Measurements from ENCODE around the gene SMCO3. TPM values are rescaled to one million over a fixed set of nuclear protein-coding genes. Genes with fewer than 3 reads are reported as not detected.
"Not testable (repeated sequence)": the region's sequence is repeated elsewhere in the genome, so short reads cannot be mapped to it uniquely, and the experiment has no call there.

Gene SMCO3
- polyA plus RNA-seq, 12 donors: 0.05 to 0.39 (median 0.20) TPM; not detected in 3

GRCh38 chr12:14774906-14775635 lies 38.9 kb downstream of the SMCO3 start:
- peak; percentile 79 for DNase-seq

GRCh38 chr12:14774074-14774905 lies 39.7 kb downstream of the SMCO3 start:
- DNase-seq: peak; percentile 95

- no peak for DNase-seq
Measured at GRCh38 chr12:14773685-14774073, 40.3 kb downstream of the SMCO3 start.

GRCh38 chr12:14772946-14773345 lies 41.0 kb downstream of the SMCO3 start:
- DNase-seq: no peak

GRCh38 chr12:14771651-14772137 lies 42.3 kb downstream of the SMCO3 start:
- no peak for DNase-seq

GRCh38 chr12:14770496-14771461 lies 43.2 kb downstream of the SMCO3 start:
- peak; percentile 94 for DNase-seq

GRCh38 chr12:14769969-14770495 lies 44.0 kb downstream of the SMCO3 start:
- DNase-seq: peak; percentile 82

GRCh38 chr12:14769466-14769968 lies 44.5 kb downstream of the SMCO3 start:
- peak; percentile 48 for DNase-seq

GRCh38 chr12:14768823-14769405 lies 45.1 kb downstream of the SMCO3 start:
- peak; percentile 21 for DNase-seq

GRCh38 chr12:14767617-14768016 lies 46.4 kb downstream of the SMCO3 start:
- no peak for DNase-seq

GRCh38 chr12:14766649-14767215 lies 47.2 kb downstream of the SMCO3 start:
- no peak for DNase-seq

GRCh38 chr12:14766020-14766419 lies 48.0 kb downstream of the SMCO3 start:
- DNase-seq: not testable (repeated sequence)

GRCh38 chr12:14765398-14765797 lies 48.6 kb downstream of the SMCO3 start:
- DNase-seq: no peak

- not testable (repeated sequence) for DNase-seq
Measured at GRCh38 chr12:14759711-14760280, 54.2 kb downstream of the SMCO3 start.

GRCh38 chr12:14756334-14757143 lies 57.4 kb downstream of the SMCO3 start:
- DNase-seq: peak; percentile 11

All from muscle of arm (tissue), 12 donors.